A549 (cell line): Measurements from ENCODE around the gene SLAMF1.

Experiments used
- JUN ChIP-seq, 2 experiments: fragments of >200 bp; sonication (Bioruptor Twin); formaldehyde crosslinking; IDR thresholded peaks; 2 replicates in 1 of 2; 3 replicates in 1 of 2; pipeline ENCODE4 v1.6.1; 2016 to 2017
- KDM1A ChIP-seq: fragments of 200-600 bp; sonication (generic); IDR thresholded peaks from 2 replicates; pipeline ENCODE4 v1.6.1; 2016; ENCODE audit warnings: low read depth, mild to moderate bottlenecking
- PHF8 ChIP-seq: fragments of 200-600 bp; sonication (generic); IDR thresholded peaks from 2 replicates; pipeline ENCODE4 v1.6.1; 2016; ENCODE audit warnings: low read depth, mild to moderate bottlenecking, antibody characterized with exemption, moderate library complexity, borderline replicate concordance
- POLR2A ChIP-seq: IDR thresholded peaks from 2 replicates; pipeline ENCODE4 v1.6.1; 2012; ENCODE audit warnings: mild to moderate bottlenecking, low read length
- RAD21 ChIP-seq, 2 experiments: fragments of >200 bp in 1 of 2; sonication (Bioruptor Twin) in 1 of 2; formaldehyde crosslinking in 1 of 2; IDR thresholded peaks in 1 of 2; conservative IDR thresholded peaks in 1 of 2; 2 replicates in 1 of 2; 3 replicates in 1 of 2; pipeline ENCODE4 v1.6.1; 2012 to 2018; ENCODE audit warnings: inconsistent platforms in 1 of 2
- RCOR1 ChIP-seq: fragments of 150-350 bp; IDR thresholded peaks from 2 replicates; pipeline ENCODE4 v1.6.1; 2014; ENCODE audit warnings: antibody characterized with exemption, low read length, low read depth
- TF ChIP-seq, protein P1 (sequence below): fragments of >200 bp; sonication (Bioruptor Twin); formaldehyde crosslinking; IDR thresholded peaks from 3 replicates; pipeline ENCODE4 v1.5.1; 2016
- TF ChIP-seq, protein P2 (sequence below): IDR thresholded peaks from 2 replicates; pipeline ENCODE4 v1.6.1; 2012; ENCODE audit warnings: low read depth, borderline replicate concordance
- TF ChIP-seq, protein P3 (sequence below): fragments of 150-350 bp; IDR thresholded peaks from 2 replicates; pipeline ENCODE4 v1.6.1; 2014; ENCODE audit warnings: low read depth, mild to moderate bottlenecking, low read length
- TF ChIP-seq, protein P4 (sequence below): fragments of >200 bp; sonication (Bioruptor Twin); formaldehyde crosslinking; IDR thresholded peaks from 3 replicates; pipeline ENCODE4 v1.6.1; 2016
- TF ChIP-seq, protein P5 (sequence below): fragments of 250-450 bp; sonication (Bioruptor Pico); IDR thresholded peaks from 2 replicates; pipeline ENCODE4 v1.5.0; 2020; ENCODE audit warnings: low read depth, mild to moderate bottlenecking, moderate library complexity

DNA sequence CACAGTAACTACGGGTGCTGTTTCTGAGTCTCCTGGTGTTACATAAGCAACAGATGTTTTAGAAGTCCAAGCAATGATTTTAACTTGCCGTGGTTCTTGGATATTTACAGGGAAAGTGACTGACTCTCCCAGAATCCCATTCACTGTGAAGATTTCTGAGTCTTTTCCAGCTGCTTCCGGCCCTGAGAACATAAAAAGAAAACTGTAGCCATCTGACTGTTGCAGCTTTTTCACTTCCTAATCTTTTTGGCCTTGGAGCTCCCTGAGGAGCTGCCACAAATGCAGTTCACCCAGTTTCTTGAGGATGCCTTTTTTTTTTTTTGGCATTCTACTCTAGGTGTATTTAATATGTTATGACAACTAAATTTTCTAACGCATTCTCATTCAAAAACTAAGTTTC lies 81.3 kb downstream of the SLAMF1 start:
- TF ChIP-seq POLR2A: no peak
- no peak for TF ChIP-seq RAD21 (conservative IDR thresholded peaks at IDR 0.05 in 1 of 2, IDR thresholded peaks at IDR 0.05 in 1 of 2)
- TF ChIP-seq KDM1A: no peak
- TF ChIP-seq, protein P1, sequence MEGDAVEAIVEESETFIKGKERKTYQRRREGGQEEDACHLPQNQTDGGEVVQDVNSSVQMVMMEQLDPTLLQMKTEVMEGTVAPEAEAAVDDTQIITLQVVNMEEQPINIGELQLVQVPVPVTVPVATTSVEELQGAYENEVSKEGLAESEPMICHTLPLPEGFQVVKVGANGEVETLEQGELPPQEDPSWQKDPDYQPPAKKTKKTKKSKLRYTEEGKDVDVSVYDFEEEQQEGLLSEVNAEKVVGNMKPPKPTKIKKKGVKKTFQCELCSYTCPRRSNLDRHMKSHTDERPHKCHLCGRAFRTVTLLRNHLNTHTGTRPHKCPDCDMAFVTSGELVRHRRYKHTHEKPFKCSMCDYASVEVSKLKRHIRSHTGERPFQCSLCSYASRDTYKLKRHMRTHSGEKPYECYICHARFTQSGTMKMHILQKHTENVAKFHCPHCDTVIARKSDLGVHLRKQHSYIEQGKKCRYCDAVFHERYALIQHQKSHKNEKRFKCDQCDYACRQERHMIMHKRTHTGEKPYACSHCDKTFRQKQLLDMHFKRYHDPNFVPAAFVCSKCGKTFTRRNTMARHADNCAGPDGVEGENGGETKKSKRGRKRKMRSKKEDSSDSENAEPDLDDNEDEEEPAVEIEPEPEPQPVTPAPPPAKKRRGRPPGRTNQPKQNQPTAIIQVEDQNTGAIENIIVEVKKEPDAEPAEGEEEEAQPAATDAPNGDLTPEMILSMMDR: no peak
- TF ChIP-seq JUN (IDR thresholded peaks at IDR 0.05): no peak
- TF ChIP-seq PHF8: no peak
- TF ChIP-seq, protein P2, sequence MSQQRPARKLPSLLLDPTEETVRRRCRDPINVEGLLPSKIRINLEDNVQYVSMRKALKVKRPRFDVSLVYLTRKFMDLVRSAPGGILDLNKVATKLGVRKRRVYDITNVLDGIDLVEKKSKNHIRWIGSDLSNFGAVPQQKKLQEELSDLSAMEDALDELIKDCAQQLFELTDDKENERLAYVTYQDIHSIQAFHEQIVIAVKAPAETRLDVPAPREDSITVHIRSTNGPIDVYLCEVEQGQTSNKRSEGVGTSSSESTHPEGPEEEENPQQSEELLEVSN: no peak
- TF ChIP-seq, protein P3, sequence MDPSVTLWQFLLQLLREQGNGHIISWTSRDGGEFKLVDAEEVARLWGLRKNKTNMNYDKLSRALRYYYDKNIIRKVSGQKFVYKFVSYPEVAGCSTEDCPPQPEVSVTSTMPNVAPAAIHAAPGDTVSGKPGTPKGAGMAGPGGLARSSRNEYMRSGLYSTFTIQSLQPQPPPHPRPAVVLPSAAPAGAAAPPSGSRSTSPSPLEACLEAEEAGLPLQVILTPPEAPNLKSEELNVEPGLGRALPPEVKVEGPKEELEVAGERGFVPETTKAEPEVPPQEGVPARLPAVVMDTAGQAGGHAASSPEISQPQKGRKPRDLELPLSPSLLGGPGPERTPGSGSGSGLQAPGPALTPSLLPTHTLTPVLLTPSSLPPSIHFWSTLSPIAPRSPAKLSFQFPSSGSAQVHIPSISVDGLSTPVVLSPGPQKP: no peak
- TF ChIP-seq, protein P4, sequence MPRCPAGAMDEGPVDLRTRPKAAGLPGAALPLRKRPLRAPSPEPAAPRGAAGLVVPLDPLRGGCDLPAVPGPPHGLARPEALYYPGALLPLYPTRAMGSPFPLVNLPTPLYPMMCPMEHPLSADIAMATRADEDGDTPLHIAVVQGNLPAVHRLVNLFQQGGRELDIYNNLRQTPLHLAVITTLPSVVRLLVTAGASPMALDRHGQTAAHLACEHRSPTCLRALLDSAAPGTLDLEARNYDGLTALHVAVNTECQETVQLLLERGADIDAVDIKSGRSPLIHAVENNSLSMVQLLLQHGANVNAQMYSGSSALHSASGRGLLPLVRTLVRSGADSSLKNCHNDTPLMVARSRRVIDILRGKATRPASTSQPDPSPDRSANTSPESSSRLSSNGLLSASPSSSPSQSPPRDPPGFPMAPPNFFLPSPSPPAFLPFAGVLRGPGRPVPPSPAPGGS: no peak
- TF ChIP-seq, protein P5, sequence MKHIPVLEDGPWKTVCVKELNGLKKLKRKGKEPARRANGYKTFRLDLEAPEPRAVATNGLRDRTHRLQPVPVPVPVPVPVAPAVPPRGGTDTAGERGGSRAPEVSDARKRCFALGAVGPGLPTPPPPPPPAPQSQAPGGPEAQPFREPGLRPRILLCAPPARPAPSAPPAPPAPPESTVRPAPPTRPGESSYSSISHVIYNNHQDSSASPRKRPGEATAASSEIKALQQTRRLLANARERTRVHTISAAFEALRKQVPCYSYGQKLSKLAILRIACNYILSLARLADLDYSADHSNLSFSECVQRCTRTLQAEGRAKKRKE: no peak
- TF ChIP-seq RCOR1: no peak
